RWPE2 (cell line): ENCODE data around the gene HIP1R.

Source experiments
- ATAC-seq: fragments of 200-7000 bp; cut with Tn5 transposase; 3 replicates; pipeline ENCODE4 v1.9.1; 2021; ENCODE audit warnings: low read depth
- DNase-seq: peaks from one replicate; pipeline ENCODE4 v3.0.0-alpha.2; 2020; ENCODE audit warnings: low spot score
- H3K27ac ChIP-seq: fragments of 450-650 bp; 2 replicates; pipeline ENCODE4 v1.5.1; 2017; ENCODE audit warnings: mild to moderate bottlenecking; ENCODE audit not compliant: poor library complexity, severe bottlenecking
- H3K27me3 ChIP-seq: fragments of 250-450 bp; sonication (Bioruptor Pico); 2 replicates; pipeline ENCODE4 v1.5.1; 2021; ENCODE audit warnings: mild to moderate bottlenecking, moderate library complexity; ENCODE audit not compliant: insufficient read depth, poor library complexity, severe bottlenecking
- H3K36me3 ChIP-seq: fragments of 250-450 bp; sonication (Bioruptor Pico); 2 replicates; pipeline ENCODE4 v1.5.1; 2020; ENCODE audit warnings: low read depth, mild to moderate bottlenecking, moderate library complexity
- H3K4me1 ChIP-seq: fragments of 250-450 bp; sonication (Bioruptor Pico); 2 replicates; pipeline ENCODE4 v1.5.1; 2021; ENCODE audit warnings: mild to moderate bottlenecking, moderate library complexity; ENCODE audit not compliant: insufficient read depth, poor library complexity, severe bottlenecking
- H3K4me3 ChIP-seq: fragments of 250-450 bp; sonication (Bioruptor Pico); 2 replicates; pipeline ENCODE4 v1.5.1; 2021; ENCODE audit warnings: mild to moderate bottlenecking, moderate library complexity; ENCODE audit not compliant: severe bottlenecking
- H3K9me3 ChIP-seq: fragments of 250-450 bp; sonication (Bioruptor Pico); 2 replicates; pipeline ENCODE4 v1.5.1; 2021; ENCODE audit warnings: mild to moderate bottlenecking, moderate library complexity; ENCODE audit not compliant: severe bottlenecking
- CTCF ChIP-seq: fragments of 450-650 bp; IDR thresholded peaks from one replicate; pipeline ENCODE4 v1.5.1; 2017; ENCODE audit warnings: mild to moderate bottlenecking, moderate library complexity; ENCODE audit not compliant: poor library complexity, severe bottlenecking

HIP1R gene

GRCh38 chr12:122807651-122808050 lies 27.6 kb upstream of the HIP1R start:
- H3K9me3 ChIP-seq: no peaks in the 10 kb centered on the region
- no peaks in the 10 kb centered on the region for H3K27me3 ChIP-seq
- H3K4me3 ChIP-seq: no peak overlapping the region
- no peak for DNase-seq
- TF ChIP-seq CTCF: no peak
- no peak for ATAC-seq
- H3K4me1 ChIP-seq: peaks cover 5% of the 10 kb centered on the region
- no peak overlapping the region for H3K27ac ChIP-seq
- H3K36me3 ChIP-seq: no peaks in the 10 kb centered on the region

- H3K9me3 ChIP-seq: no peaks in the 10 kb centered on the region
- DNase-seq: no peak
- no peak for ATAC-seq
- H3K36me3 ChIP-seq: no peaks in the 10 kb centered on the region
- no peak for TF ChIP-seq CTCF
- peaks cover 5% of the 10 kb centered on the region for H3K4me1 ChIP-seq
- no peak overlapping the region for H3K4me3 ChIP-seq
- no peaks in the 10 kb centered on the region for H3K27me3 ChIP-seq
- H3K27ac ChIP-seq: no peak overlapping the region
Observed at GRCh38 chr12:122811777-122812176, 23.5 kb upstream of the HIP1R start.

- H3K4me3 ChIP-seq: no peak overlapping the region
- H3K27ac ChIP-seq: no peak overlapping the region
- DNase-seq (no peak), ATAC-seq (no peak)
- no peaks in the 10 kb centered on the region for H3K9me3 ChIP-seq
- no peaks in the 10 kb centered on the region for H3K27me3 ChIP-seq
- no peaks in the 10 kb centered on the region for H3K36me3 ChIP-seq
- H3K4me1 ChIP-seq: peaks cover 5% of the 10 kb centered on the region
- no peak for TF ChIP-seq CTCF
Observed at GRCh38 chr12:122813310-122813713, 21.9 kb upstream of the HIP1R start.

GRCh38 chr12:122819209-122819785 lies 16.0 kb upstream of the HIP1R start:
- no peak for DNase-seq
- ATAC-seq: no peak
- Histone ChIP-seq H3K4me3 (no peak overlapping the region), H3K9me3 (no peaks in the 10 kb centered on the region), H3K27me3 (no peaks in the 10 kb centered on the region), H3K36me3 (no peaks in the 10 kb centered on the region), H3K27ac (no peak overlapping the region), H3K4me1 (no peaks in the 10 kb centered on the region)
- no peak for TF ChIP-seq CTCF

GRCh38 chr12:122820138-122820537 lies 15.1 kb upstream of the HIP1R start:
- no peak for DNase-seq
- no peaks in the 10 kb centered on the region for H3K36me3 ChIP-seq
- H3K4me1 ChIP-seq: no peaks in the 10 kb centered on the region
- H3K9me3 ChIP-seq: no peaks in the 10 kb centered on the region
- no peak for TF ChIP-seq CTCF
- no peaks in the 10 kb centered on the region for H3K27me3 ChIP-seq
- no peak for ATAC-seq
- no peak overlapping the region for H3K4me3 ChIP-seq
- H3K27ac ChIP-seq: no peak overlapping the region
